Heart right ventricle (tissue), 16 donors: ENCODE measurements around the gene SERPINA4. TPM values are rescaled to one million over a fixed set of nuclear protein-coding genes. Genes with fewer than 3 reads are reported as not detected.

ENCODE experiments used
- ATAC-seq, 8 donors: fragments of 200-7000 bp; cut with Tn5 transposase; one replicate each; pipeline ENCODE4 v1.9.1; 2020; ENCODE audit warnings: mild to moderate bottlenecking in 8 of 8, moderate library complexity in 8 of 8, moderate number of reproducible peaks in 1 of 8
- DNase-seq, 2 donors: peaks; one replicate each; pipeline ENCODE4 v3.0.0-alpha.2; 2020
- H3K27ac ChIP-seq, 10 donors: fragments of 200-600 bp; sonication (generic) in 2 of 10; one replicate each; pipeline versions ENCODE4 v1.5.0 to v1.8.0; 2020 to 2022; ENCODE audit warnings: mild to moderate bottlenecking in 3 of 10
- H3K27me3 ChIP-seq, 7 donors: fragments of 200-600 bp; one replicate each; pipeline ENCODE4 v1.8.0; 2021 to 2022; ENCODE audit warnings: mild to moderate bottlenecking in 2 of 7
- H3K36me3 ChIP-seq, 9 donors: fragments of 200-600 bp; sonication (generic) in 1 of 9; one replicate each; pipeline versions ENCODE4 v1.5.0 to v1.8.0; 2020 to 2022; ENCODE audit warnings: mild to moderate bottlenecking in 2 of 9
- H3K4me1 ChIP-seq, 9 donors: fragments of 200-600 bp; sonication (generic) in 1 of 9; one replicate each; pipeline versions ENCODE4 v1.5.0 to v1.8.0; 2020 to 2022; ENCODE audit warnings: mild to moderate bottlenecking in 4 of 9
- H3K4me3 ChIP-seq, 10 donors: fragments of 200-600 bp; sonication (generic) in 2 of 10; one replicate each; pipeline versions ENCODE4 v1.5.0 to v1.8.0; 2020 to 2022; ENCODE audit warnings: mild to moderate bottlenecking in 7 of 10, moderate library complexity in 2 of 10
- H3K9me3 ChIP-seq, 11 donors: fragments of 200-600 bp in 10 of 11; sonication (generic) in 2 of 11; one replicate each; pipeline versions ENCODE4 v1.5.0 to v1.8.0; 2013 to 2022; ENCODE audit warnings: mild to moderate bottlenecking in 2 of 11, control low read depth in 1 of 11, moderate library complexity in 1 of 11
- CTCF ChIP-seq, 9 donors: fragments of 200-600 bp; sonication (generic) in 2 of 9; IDR thresholded peaks; one replicate each; pipeline versions ENCODE4 v1.5.0 to v1.8.0; 2021 to 2022; ENCODE audit warnings: antibody characterized with exemption in 9 of 9, mild to moderate bottlenecking in 5 of 9, moderate library complexity in 1 of 9
- WGBS, 2 donors: extraction: QIAGEN DNeasy Blood & Tissue Kit; methylation state at CpG; one replicate each; pipeline ENCODE4 v1.1.7; 2013; ENCODE audit warnings: inconsistent platforms in 1 of 2; 5-methylcytosine and 5-hydroxymethylcytosine counted together
- intact Hi-C, 10 donors: fragments of 100-400 bp; cut with DNase I; formaldehyde crosslinking; loops; one replicate each; pipeline versions ENCODE4 v1.11.1 to v1.14.2; 2022
- polyA plus RNA-seq, 2 donors: library from polyadenylated mRNA; stranded (reverse); fragments of 200-250 nt; gene quantifications; one replicate each; pipeline ENCODE4 v1.2.3, GENCODE V29; 2013
- total RNA-seq, 10 donors: library from RNA; stranded (reverse); fragmentation: NEBNext Ultra II Directional in 3 of 10; extraction: Animal tissue kit (Norgen Biotek cat#: 25700) in 3 of 10; gene quantifications; one replicate each; pipeline versions ENCODE4 v1.2.1 to v1.2.4, GENCODE V29; 2021 to 2023
- donor health status: Arrhythmogenic right ventricular cardiomyopathy.
- donor health status: ischemic (EF 13 %, LVEDD 7.1; RV severe dilation, severe dysfunction).
- donor health status: healthy with polysubstance abuse.
- donor health status: DM: no; HTN: yes; CAD: no.
- donor health status: DM: no; HTN: no; CAD: no.
- donor health status: ischemic (EF 25% LVEDD 6.9; RV normal size, moderate dysfunction).
- donor health status: ischemic (EF 25% LVEDD 5.7; RV mildly dilated, moderate dysfunction).
- donor health status: healthy.
- donor health status: DM: yes; HTN: yes; CAD: no.
- donor health status: Ischemic cardiomyopathy.
- donor health status: ischemic (EF 35%, LVEDD 5.7; RV mildly dilated, moderate dysfunction).
- donor health status: nonischemic (EF 11% LVEDD 7.7; RV severe dilation, severe dysfunction).
- donor health status: DM: yes; HTN: yes; CAD: no.
- donor health status: PGD.
- donor health status: ischemic (EF 29% LVEDD 5.4; RV normal size, mild dysfunction).
- donor health status: nonischemic (EF 23%, LVEDD 6.1; RV moderate dilation, normal function).

Gene SERPINA4
- total and polyA plus RNA-seq, 12 donors = not detected

- DNase-seq (no peak), ATAC-seq (no peak)
- Histone ChIP-seq H3K9me3 (peaks cover 0 to 10% (median 0%) of the 10 kb centered on the region in 11 donors), H3K4me3 (no peak overlapping the region), H3K4me1 (peaks cover 0 to 4% (median 0%) of the 10 kb centered on the region in 9 donors), H3K27me3 (peaks cover 0 to 38% (median 24%) of the 10 kb centered on the region in 7 donors), H3K36me3 (no peaks in the 10 kb centered on the region), H3K27ac (no peak overlapping the region)
- intact Hi-C loops = loop anchor here in 2 of 10 donors (5.0 to 10.0 kb wide), 2 partner anchors 112 to 415 kb away; no protein-coding TSS in a partner anchor
- WGBS, 2 donors = 81 to 84% methylated on average over 8 of the region's 8 CpGs
- no peak for TF ChIP-seq CTCF (IDR thresholded peaks at IDR 0.05)
These were observed 14.0 kb upstream of the SERPINA4 start for GRCh38 chr14:94547151-94547680.

- intact Hi-C loops = loop anchor here in 2 of 10 donors (5.0 to 10.0 kb wide), 2 partner anchors 113 to 415 kb away; no protein-coding TSS in a partner anchor
- H3K27ac ChIP-seq = no peak overlapping the region
- TF ChIP-seq CTCF (IDR thresholded peaks at IDR 0.05) = no peak
- DNase-seq (no peak), ATAC-seq (no peak)
- H3K4me3 ChIP-seq = no peak overlapping the region
- H3K4me1 ChIP-seq = peaks cover 0 to 4% (median 0%) of the 10 kb centered on the region in 9 donors
- peaks cover 0 to 10% (median 0%) of the 10 kb centered on the region in 11 donors for H3K9me3 ChIP-seq
- WGBS, 2 donors = 65 to 75% methylated on average over 4 of the region's 4 CpGs
- peaks cover 0 to 38% (median 24%) of the 10 kb centered on the region in 7 donors for H3K27me3 ChIP-seq
- H3K36me3 ChIP-seq = no peaks in the 10 kb centered on the region
These were observed 13.5 kb upstream of the SERPINA4 start for GRCh38 chr14:94547726-94548125.

- WGBS, 2 donors = 85 to 86% methylated on average over 14 of the region's 14 CpGs
- no peak for DNase-seq
- ATAC-seq = no peak
- Histone ChIP-seq H3K27ac (no peak overlapping the region), H3K4me1 (peaks cover 0 to 4% (median 0%) of the 10 kb centered on the region in 9 donors), H3K4me3 (no peak overlapping the region), H3K9me3 (peaks cover 0 to 10% (median 0%) of the 10 kb centered on the region in 11 donors), H3K36me3 (no peaks in the 10 kb centered on the region), H3K27me3 (peaks cover 0 to 38% (median 24%) of the 10 kb centered on the region in 7 donors)
- intact Hi-C loops = loop anchor here in 2 of 10 donors (5.0 to 10.0 kb wide), 2 partner anchors 114 to 416 kb away; no protein-coding TSS in a partner anchor
- no peak for TF ChIP-seq CTCF (IDR thresholded peaks at IDR 0.05)
These were observed 12.9 kb upstream of the SERPINA4 start for GRCh38 chr14:94548131-94548998.
